ENCODE results near the gene SIGLEC14.
A peak's percentile ranks its signal among the peaks of the same experiment; 100 is the strongest.
"Not testable (repeated sequence)": the region's sequence is repeated elsewhere in the genome, so short reads cannot be mapped to it uniquely, and the experiment has no call there.

Gene SIGLEC14

GRCh38 chr19:51639916-51640315, 6.7 kb downstream of the SIGLEC14 start (continued):
- TF ChIP-seq GLIS1 (tag by site-specific recombination; IDR thresholded peaks at IDR 0.05) (no peak), ZNF510 (tag by site-specific recombination; IDR thresholded peaks at IDR 0.05; ENCODE audit: insufficient replicate concordance) (no peak), ZNF600 (tag by site-specific recombination; IDR thresholded peaks at IDR 0.05) (no peak)

GRCh38 chr19:51637362-51637978, 9.2 kb downstream of the SIGLEC14 start:
- Histone ChIP-seq H3K4me3 (ENCODE audit: low read depth, low read length) (no peak overlapping the region), H3K9me3 (ENCODE audit: control insufficient read depth, insufficient read depth, low read depth, low read length) (no peaks in the 10 kb centered on the region; the same call in 1 of the 2 replicates), H3K36me3 (ENCODE audit: control insufficient read depth in 2 of 2, insufficient read depth in 1 of 2, low read length in 2 of 2) (no peaks in the 10 kb centered on the region), H3K27ac (ENCODE audit: extremely low read depth, low read depth, low read length) (no peak overlapping the region), H3K4me1 (ENCODE audit: control insufficient read depth, insufficient read depth, low read length) (no peaks in the 10 kb centered on the region)
- POLR2A ChIA-PET: interaction anchor here (0.5 kb wide), 1 partner anchor 32 kb away, joined by 3 read pairs; no protein-coding TSS in a partner anchor
- CTCF ChIA-PET: interaction anchor here (0.6 to 1.9 kb wide), 10 partner anchors 11 to 170 kb away, joined by 3 to 7 read pairs (median 4); no protein-coding TSS in a partner anchor
- TF ChIP-seq ZNF510 (tag by site-specific recombination; IDR thresholded peaks at IDR 0.05; ENCODE audit: insufficient replicate concordance) (peak; percentile 99), PRDM10 (tag by site-specific recombination; IDR thresholded peaks at IDR 0.05) (no peak)

GRCh38 chr19:51632126-51632525, 14.5 kb downstream of the SIGLEC14 start:
- Histone ChIP-seq H3K9me3 (ENCODE audit: control insufficient read depth, insufficient read depth, low read depth, low read length) (no peaks in the 10 kb centered on the region; the same call in 1 of the 2 replicates), H3K27ac (ENCODE audit: extremely low read depth, low read depth, low read length) (no peak overlapping the region), H3K4me3 (ENCODE audit: low read depth, low read length) (no peak overlapping the region), H3K36me3 (ENCODE audit: control insufficient read depth in 2 of 2, insufficient read depth in 1 of 2, low read length in 2 of 2) (no peaks in the 10 kb centered on the region), H3K4me1 (ENCODE audit: control insufficient read depth, insufficient read depth, low read length) (no peaks in the 10 kb centered on the region)
- CTCF ChIA-PET: no interaction called here
- POLR2A ChIA-PET: no interaction called here
- no peak for TF ChIP-seq ZNF433 (tag by site-specific recombination; IDR thresholded peaks at IDR 0.05; ENCODE audit: low read depth)
- TF ChIP-seq ZNF391 (tag by site-specific recombination; IDR thresholded peaks at IDR 0.05; ENCODE audit: borderline replicate concordance, low read depth): no peak
- no peak for TF ChIP-seq ZNF24 (tag by site-specific recombination; IDR thresholded peaks at IDR 0.05)
- TF ChIP-seq GLIS1 (tag by site-specific recombination; IDR thresholded peaks at IDR 0.05): no peak
- no peak for TF ChIP-seq ZNF677 (tag by site-specific recombination; IDR thresholded peaks at IDR 0.05)
- TF ChIP-seq ZNF76 (tag by site-specific recombination; IDR thresholded peaks at IDR 0.05; ENCODE audit: borderline replicate concordance, low read depth): no peak
- TF ChIP-seq PRDM6 (tag by site-specific recombination; IDR thresholded peaks at IDR 0.05): no peak
- TF ChIP-seq ZNF146 (tag by site-specific recombination; IDR thresholded peaks at IDR 0.05): no peak
- no peak for TF ChIP-seq ZNF175 (tag by site-specific recombination; IDR thresholded peaks at IDR 0.05)

- POLR2A ChIA-PET; H3K27ac ChIP-seq (ENCODE audit: extremely low read depth, low read depth, low read length); H3K4me1 ChIP-seq (ENCODE audit: control insufficient read depth, insufficient read depth, low read length); H3K4me3 ChIP-seq (ENCODE audit: low read depth, low read length); H3K9me3 ChIP-seq (ENCODE audit: control insufficient read depth, insufficient read depth, low read depth, low read length); H3K36me3 ChIP-seq (ENCODE audit: control insufficient read depth in 2 of 2, insufficient read depth in 1 of 2, low read length in 2 of 2): not testable (repeated sequence)
- CTCF ChIA-PET: interaction anchor here (1.3 kb wide), 1 partner anchor 28 kb away, joined by 5 read pairs; no protein-coding TSS in a partner anchor
Observed at GRCh38 chr19:51630315-51630714, 16.3 kb downstream of the SIGLEC14 start, which contains the start of gene SIGLEC5. Gene SIGLEC5 (minus strand): TSS chr19:51630401. CDS start chr19:51630335, 66 bp downstream.

Data from HEK293 (cell line).